HCT116 (cell line): ENCODE measurements around the gene TMEM26. TPM values are rescaled to one million over a fixed set of nuclear protein-coding genes. Genes with fewer than 3 reads are reported as not detected.

ENCODE experiments used
- ATAC-seq: fragments of 200-7000 bp; cut with Tn5 transposase; 2 replicates; pipeline ENCODE4 v1.9.1; 2020; ENCODE audit warnings: mild to moderate bottlenecking, moderate library complexity
- BruUV-seq: library from RNA; stranded (reverse); fragments of 400-500 nt; replicated peaks from 2 replicates; lab custom pipeline; 2021; lab: Mats Ljungman, UMichigan
- CTCF ChIA-PET: fragments of 300-600 bp; sonication (Branson Sonifier 250); formaldehyde crosslinking; loops from one replicate; lab custom pipeline; 2021; ENCODE audit warnings: antibody characterized with exemption; lab: Charles Lee
- POLR2A ChIA-PET: fragments of 300-600, 350-600 bp; sonication (Branson Sonifier 250); formaldehyde crosslinking; loops from one replicate; lab custom pipeline; 2021; ENCODE audit warnings: antibody characterized with exemption; lab: Charles Lee
- RAD21 ChIA-PET, 2 experiments: fragments of 300-600 bp; sonication (Branson Sonifier 250); formaldehyde crosslinking; loops; one replicate each; lab custom pipeline; 2023; ENCODE audit warnings: low total read pairs in 2 of 2; ENCODE audit not compliant: uncharacterized antibody in 2 of 2, unreplicated experiment in 2 of 2, low non-redundant PET in 1 of 2; lab: Charles Lee
- DNase-seq: peaks from one replicate; pipeline ENCODE4 v3.0.0-alpha.2; 2010; ENCODE audit warnings: low read depth, low spot score
- H2AFZ ChIP-seq: fragments of 200-600 bp; shearing (Covaris generic), sonication (generic); 2 replicates; pipeline ENCODE4 v1.6.1; 2017; ENCODE audit warnings: low read depth, mixed run types, mixed read lengths, antibody characterized with exemption, low read length; ENCODE audit not compliant: poor library complexity, severe bottlenecking
- H3K27ac ChIP-seq: 2 replicates; pipeline ENCODE4 v1.5.1; 2012; ENCODE audit warnings: low read depth, low read length
- H3K27me3 ChIP-seq: fragments of 200-600 bp; sonication (generic); 2 replicates; pipeline ENCODE4 v1.6.1; 2016; ENCODE audit warnings: mixed run types, low read length, mixed read lengths; ENCODE audit not compliant: insufficient read depth
- H3K36me3 ChIP-seq, 2 experiments: fragments of 200-500 bp in 1 of 2; fragments of 200-600 bp in 1 of 2; sonication (Bioruptor generic) in 1 of 2; sonication (generic) in 1 of 2; 2 replicates each; pipeline versions ENCODE4 v1.5.1 to v1.6.1; 2014 to 2016; ENCODE audit warnings: low read length in 2 of 2, inconsistent platforms in 1 of 2, mixed read lengths in 1 of 2, mixed run types in 1 of 2; ENCODE audit not compliant: insufficient read depth in 2 of 2, control insufficient read depth in 1 of 2
- H3K4me1 ChIP-seq, 2 experiments: fragments of 200-600 bp in 1 of 2; sonication (generic) in 1 of 2; 2 replicates each; pipeline versions ENCODE4 v1.5.1 to v1.6.1; 2012 to 2017; ENCODE audit warnings: low read length in 2 of 2, inconsistent platforms in 1 of 2, mild to moderate bottlenecking in 1 of 2, mixed read lengths in 1 of 2, mixed run types in 1 of 2, moderate library complexity in 1 of 2; ENCODE audit not compliant: insufficient read depth in 2 of 2, control insufficient read depth in 1 of 2
- H3K4me2 ChIP-seq: fragments of 200-600 bp; sonication (generic); 2 replicates; pipeline ENCODE4 v1.6.1; 2017; ENCODE audit warnings: mixed run types, low read length, mixed read lengths
- H3K4me3 ChIP-seq, 2 experiments: fragments of 200-600 bp in 1 of 2; sonication (generic) in 1 of 2; replicated peaks in 1 of 2; 2 replicates each; pipeline ENCODE4 v1.5.1; 2011 to 2016; ENCODE audit warnings: low read length in 2 of 2, control low read depth in 1 of 2, low read depth in 1 of 2, mild to moderate bottlenecking in 1 of 2, mixed read lengths in 1 of 2, mixed run types in 1 of 2
- H3K79me2 ChIP-seq: fragments of 200-600 bp; sonication (generic); 2 replicates; pipeline ENCODE4 v1.6.1; 2017; ENCODE audit warnings: mild to moderate bottlenecking, mixed run types, low read length, moderate library complexity, mixed read lengths; ENCODE audit not compliant: insufficient read depth
- H3K9ac ChIP-seq: fragments of 200-600 bp; sonication (generic); 2 replicates; pipeline ENCODE4 v1.6.1; 2016; ENCODE audit warnings: low read length, mixed read lengths
- H3K9me2 ChIP-seq: fragments of 200-600 bp; sonication (generic), shearing (Covaris generic); 2 replicates; pipeline ENCODE4 v1.6.1; 2017; ENCODE audit warnings: mixed run types, mild to moderate bottlenecking, moderate library complexity; ENCODE audit not compliant: insufficient read depth
- H3K9me3 ChIP-seq, 2 experiments: fragments of 200-500 bp in 1 of 2; fragments of 200-600 bp in 1 of 2; sonication (Bioruptor generic) in 1 of 2; sonication (generic) in 1 of 2; 2 replicates each; pipeline ENCODE4 v1.6.1; 2014 to 2017; ENCODE audit warnings: low read length in 2 of 2, mixed read lengths in 2 of 2, inconsistent platforms in 1 of 2, low read depth in 1 of 2, mild to moderate bottlenecking in 1 of 2, mixed run types in 1 of 2, moderate library complexity in 1 of 2; ENCODE audit not compliant: control insufficient read depth in 1 of 2, insufficient read depth in 1 of 2
- H4K20me1 ChIP-seq: fragments of 200-600 bp; sonication (generic), shearing (Covaris generic); 2 replicates; pipeline ENCODE4 v1.6.1; 2017; ENCODE audit warnings: mixed run types, mild to moderate bottlenecking, moderate library complexity; ENCODE audit not compliant: insufficient read depth
- EZH2 ChIP-seq: fragments of 200-600 bp; sonication (generic); IDR thresholded peaks from 2 replicates; pipeline ENCODE4 v1.6.1; 2017; ENCODE audit warnings: antibody characterized with exemption, mixed run types
- JUND ChIP-seq: IDR thresholded peaks from 2 replicates; pipeline ENCODE4 v1.6.1; 2012
- POLR2A ChIP-seq: IDR thresholded peaks from 2 replicates; pipeline ENCODE4 v1.7.0; 2011; ENCODE audit warnings: borderline replicate concordance; ENCODE audit not compliant: insufficient read depth, insufficient read length; ENCODE audit errors: extremely low read depth
- POLR2AphosphoS5 ChIP-seq: IDR thresholded peaks from 2 replicates; pipeline ENCODE4 v1.6.1; 2011; ENCODE audit warnings: mild to moderate bottlenecking, low read depth, low read length, moderate library complexity
- RAD21 ChIP-seq: IDR thresholded peaks from 2 replicates; pipeline ENCODE4 v1.6.1; 2012; ENCODE audit warnings: low read depth, mild to moderate bottlenecking
- SIN3A ChIP-seq: IDR thresholded peaks from 2 replicates; pipeline ENCODE4 v1.6.1; 2012; ENCODE audit warnings: low read depth
- SRF ChIP-seq: IDR thresholded peaks from 2 replicates; pipeline ENCODE4 v1.6.1; 2012; ENCODE audit warnings: low read depth
- YY1 ChIP-seq: IDR thresholded peaks from 2 replicates; pipeline ENCODE4 v1.6.1; 2011; ENCODE audit warnings: low read length, low read depth, moderate library complexity, mild to moderate bottlenecking; ENCODE audit not compliant: insufficient replicate concordance; ENCODE audit errors: extremely low read depth
- intact Hi-C: fragments of 100-400 bp; cut with micrococcal nuclease; formaldehyde crosslinking; loops from 2 replicates; pipeline ENCODE4 v1.10.0; 2022
- total RNA-seq: library from RNA; stranded (reverse); gene quantifications from one replicate; pipeline ENCODE4 v1.2.1, GENCODE V29; 2021; ENCODE audit not compliant: unreplicated experiment
- TF ChIP-seq, protein P1 (sequence below): IDR thresholded peaks from 2 replicates; pipeline ENCODE4 v1.6.1; 2012; ENCODE audit warnings: low read depth
- TF ChIP-seq, protein P2 (sequence below): IDR thresholded peaks from 2 replicates; pipeline ENCODE4 v1.6.1; 2011; ENCODE audit warnings: mild to moderate bottlenecking, low read length, moderate library complexity; ENCODE audit not compliant: insufficient replicate concordance; ENCODE audit errors: extremely low read depth

Gene TMEM26
- total RNA-seq, 1 experiment from 2014 or later: not detected

DNA sequence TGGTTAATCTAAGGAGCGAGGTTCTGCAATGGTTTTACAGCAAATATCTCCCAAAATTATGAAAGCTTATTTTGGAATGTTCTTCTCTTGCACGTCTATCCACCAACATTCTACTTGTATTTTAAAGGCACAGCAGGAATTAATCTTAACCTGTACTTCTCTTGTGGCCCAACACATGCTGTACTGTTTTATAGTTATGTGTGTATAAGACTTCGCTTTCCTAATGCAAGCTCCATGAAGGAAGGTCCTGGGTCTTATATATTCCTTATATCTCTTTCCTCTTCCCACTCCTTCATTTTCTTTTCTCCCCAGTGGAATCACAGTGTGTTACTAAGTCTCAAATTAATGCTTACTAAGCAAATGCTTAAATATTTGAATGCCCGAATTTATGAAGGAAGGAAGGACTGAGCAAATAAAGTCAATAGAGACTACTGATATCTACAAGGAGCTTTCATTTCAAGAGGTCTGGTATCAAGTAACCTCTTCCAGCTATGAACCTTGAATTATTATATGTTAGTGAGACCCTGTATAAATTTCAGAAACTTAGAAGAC, 14.0 kb downstream of the TMEM26 start:
- no peak overlapping the region for H3K4me2 ChIP-seq
- ChIA-PET POLR2A (no interaction called here), CTCF (no interaction called here), RAD21 (no interaction called here)
- no peak for TF ChIP-seq RAD21
- TF ChIP-seq POLR2A: no peak
- TF ChIP-seq YY1: no peak
- TF ChIP-seq, protein P1, sequence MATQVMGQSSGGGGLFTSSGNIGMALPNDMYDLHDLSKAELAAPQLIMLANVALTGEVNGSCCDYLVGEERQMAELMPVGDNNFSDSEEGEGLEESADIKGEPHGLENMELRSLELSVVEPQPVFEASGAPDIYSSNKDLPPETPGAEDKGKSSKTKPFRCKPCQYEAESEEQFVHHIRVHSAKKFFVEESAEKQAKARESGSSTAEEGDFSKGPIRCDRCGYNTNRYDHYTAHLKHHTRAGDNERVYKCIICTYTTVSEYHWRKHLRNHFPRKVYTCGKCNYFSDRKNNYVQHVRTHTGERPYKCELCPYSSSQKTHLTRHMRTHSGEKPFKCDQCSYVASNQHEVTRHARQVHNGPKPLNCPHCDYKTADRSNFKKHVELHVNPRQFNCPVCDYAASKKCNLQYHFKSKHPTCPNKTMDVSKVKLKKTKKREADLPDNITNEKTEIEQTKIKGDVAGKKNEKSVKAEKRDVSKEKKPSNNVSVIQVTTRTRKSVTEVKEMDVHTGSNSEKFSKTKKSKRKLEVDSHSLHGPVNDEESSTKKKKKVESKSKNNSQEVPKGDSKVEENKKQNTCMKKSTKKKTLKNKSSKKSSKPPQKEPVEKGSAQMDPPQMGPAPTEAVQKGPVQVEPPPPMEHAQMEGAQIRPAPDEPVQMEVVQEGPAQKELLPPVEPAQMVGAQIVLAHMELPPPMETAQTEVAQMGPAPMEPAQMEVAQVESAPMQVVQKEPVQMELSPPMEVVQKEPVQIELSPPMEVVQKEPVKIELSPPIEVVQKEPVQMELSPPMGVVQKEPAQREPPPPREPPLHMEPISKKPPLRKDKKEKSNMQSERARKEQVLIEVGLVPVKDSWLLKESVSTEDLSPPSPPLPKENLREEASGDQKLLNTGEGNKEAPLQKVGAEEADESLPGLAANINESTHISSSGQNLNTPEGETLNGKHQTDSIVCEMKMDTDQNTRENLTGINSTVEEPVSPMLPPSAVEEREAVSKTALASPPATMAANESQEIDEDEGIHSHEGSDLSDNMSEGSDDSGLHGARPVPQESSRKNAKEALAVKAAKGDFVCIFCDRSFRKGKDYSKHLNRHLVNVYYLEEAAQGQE: no peak
- TF ChIP-seq SIN3A: no peak
- no peak for TF ChIP-seq SRF
- TF ChIP-seq POLR2AphosphoS5: no peak
- TF ChIP-seq EZH2: no peak
- TF ChIP-seq, protein P2, sequence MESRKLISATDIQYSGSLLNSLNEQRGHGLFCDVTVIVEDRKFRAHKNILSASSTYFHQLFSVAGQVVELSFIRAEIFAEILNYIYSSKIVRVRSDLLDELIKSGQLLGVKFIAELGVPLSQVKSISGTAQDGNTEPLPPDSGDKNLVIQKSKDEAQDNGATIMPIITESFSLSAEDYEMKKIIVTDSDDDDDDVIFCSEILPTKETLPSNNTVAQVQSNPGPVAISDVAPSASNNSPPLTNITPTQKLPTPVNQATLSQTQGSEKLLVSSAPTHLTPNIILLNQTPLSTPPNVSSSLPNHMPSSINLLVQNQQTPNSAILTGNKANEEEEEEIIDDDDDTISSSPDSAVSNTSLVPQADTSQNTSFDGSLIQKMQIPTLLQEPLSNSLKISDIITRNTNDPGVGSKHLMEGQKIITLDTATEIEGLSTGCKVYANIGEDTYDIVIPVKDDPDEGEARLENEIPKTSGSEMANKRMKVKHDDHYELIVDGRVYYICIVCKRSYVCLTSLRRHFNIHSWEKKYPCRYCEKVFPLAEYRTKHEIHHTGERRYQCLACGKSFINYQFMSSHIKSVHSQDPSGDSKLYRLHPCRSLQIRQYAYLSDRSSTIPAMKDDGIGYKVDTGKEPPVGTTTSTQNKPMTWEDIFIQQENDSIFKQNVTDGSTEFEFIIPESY: no peak
- TF ChIP-seq JUND: no peak
- no peaks in the 10 kb centered on the region for H4K20me1 ChIP-seq
- H3K4me1 ChIP-seq: no peaks in the 10 kb centered on the region
- ATAC-seq: no peak
- no peak for DNase-seq
- H3K36me3 ChIP-seq: no peaks in the 10 kb centered on the region
- H3K79me2 ChIP-seq: no peaks in the 10 kb centered on the region
- intact Hi-C loops: no loop called here
- H3K9ac ChIP-seq: no peak overlapping the region
- H3K9me3 ChIP-seq: no peaks in the 10 kb centered on the region
- no peak overlapping the region for H3K27ac ChIP-seq
- H3K4me3 ChIP-seq: no peak overlapping the region
- no TSS peak for BruUV-seq
- no peaks in the 10 kb centered on the region for H3K9me2 ChIP-seq
- no peak overlapping the region for H2AFZ ChIP-seq
- no peaks in the 10 kb centered on the region for H3K27me3 ChIP-seq
